Measurements from ENCODE around the gene PCDHGA6.
"Not testable (repeated sequence)": the region's sequence is repeated elsewhere in the genome, so short reads cannot be mapped to it uniquely, and the experiment has no call there.

PCDHGA6 gene

GRCh38 chr5:141373673-141374317 lies at the start of gene PCDHGA6:
Gene PCDHGA6, plus strand, starts transcription at chr5:141373891. Its CDS starts 193 bp downstream, at chr5:141374084.
- no peak for DNase-seq

- DNase-seq = peak; percentile 72
Observed at GRCh38 chr5:141326088-141326854, 47.4 kb upstream of the PCDHGA6 start.

GRCh38 chr5:141328231-141328630 lies 45.5 kb upstream of the PCDHGA6 start:
- DNase-seq = no peak

GRCh38 chr5:141330299-141331080 lies 43.2 kb upstream of the PCDHGA6 start, which contains the start of gene PCDHGA1:
Gene PCDHGA1, plus strand, starts transcription at chr5:141330514.
- no peak for DNase-seq

- DNase-seq = not testable (repeated sequence)
Observed at GRCh38 chr5:141332571-141332970, 41.1 kb upstream of the PCDHGA6 start.

- no peak for DNase-seq
Observed at GRCh38 chr5:141338538-141339306, 35.0 kb upstream of the PCDHGA6 start, which contains the start of gene PCDHGA2. Gene PCDHGA2, plus strand, starts transcription at chr5:141338760.

GRCh38 chr5:141340781-141341354 lies 32.8 kb upstream of the PCDHGA6 start:
- DNase-seq = not testable (repeated sequence)

- DNase-seq = no peak
Observed at GRCh38 chr5:141342773-141343172, 30.9 kb upstream of the PCDHGA6 start.

- no peak for DNase-seq
Observed at GRCh38 chr5:141343242-141343952, 30.3 kb upstream of the PCDHGA6 start, which contains the start of gene PCDHGA3. Gene PCDHGA3, plus strand, starts transcription at chr5:141343829. Its CDS starts 205 bp downstream, at chr5:141344034.

- DNase-seq = no peak
Observed at GRCh38 chr5:141343953-141344463, 29.7 kb upstream of the PCDHGA6 start.

GRCh38 chr5:141345327-141345726 lies 28.4 kb upstream of the PCDHGA6 start:
- no peak for DNase-seq

- not testable (repeated sequence) for DNase-seq
Observed at GRCh38 chr5:141346017-141346416, 27.7 kb upstream of the PCDHGA6 start.

- peak; percentile 18 for DNase-seq
Observed at GRCh38 chr5:141349917-141350619, 23.6 kb upstream of the PCDHGA6 start, which contains the start of gene PCDHGB1. Gene PCDHGB1, plus strand, starts transcription at chr5:141350099. Its CDS starts 162 bp downstream, at chr5:141350261.

GRCh38 chr5:141351591-141351990 lies 22.1 kb upstream of the PCDHGA6 start:
- DNase-seq = no peak

- no peak for DNase-seq
Observed at GRCh38 chr5:141354900-141355469, 18.7 kb upstream of the PCDHGA6 start, which contains the start of gene PCDHGA4. Gene PCDHGA4, plus strand, starts transcription at chr5:141355021. Its CDS starts 87 bp downstream, at chr5:141355108.

- DNase-seq = no peak
Observed at GRCh38 chr5:141355641-141356040, 18.1 kb upstream of the PCDHGA6 start.

GRCh38 chr5:141356133-141356532 lies 17.6 kb upstream of the PCDHGA6 start:
- DNase-seq = no peak

GRCh38 chr5:141356950-141357349 lies 16.7 kb upstream of the PCDHGA6 start:
- no peak for DNase-seq

GRCh38 chr5:141359790-141360426 lies 13.8 kb upstream of the PCDHGA6 start, which contains the start of gene PCDHGB2:
Gene PCDHGB2, plus strand, starts transcription at chr5:141359994. Its CDS starts 142 bp downstream, at chr5:141360136.
- DNase-seq = no peak
